HG03354 (cell line): ENCODE measurements around the gene CDH23.

ENCODE experiments used
- ATAC-seq: cut with Tn5 transposase; IDR thresholded peaks from one replicate; pipeline ENCODE4 v1.9.1; 2021; ENCODE audit warnings: mild to moderate bottlenecking; ENCODE audit not compliant: unreplicated experiment, poor library complexity, severe bottlenecking

CDH23 gene

DNA sequence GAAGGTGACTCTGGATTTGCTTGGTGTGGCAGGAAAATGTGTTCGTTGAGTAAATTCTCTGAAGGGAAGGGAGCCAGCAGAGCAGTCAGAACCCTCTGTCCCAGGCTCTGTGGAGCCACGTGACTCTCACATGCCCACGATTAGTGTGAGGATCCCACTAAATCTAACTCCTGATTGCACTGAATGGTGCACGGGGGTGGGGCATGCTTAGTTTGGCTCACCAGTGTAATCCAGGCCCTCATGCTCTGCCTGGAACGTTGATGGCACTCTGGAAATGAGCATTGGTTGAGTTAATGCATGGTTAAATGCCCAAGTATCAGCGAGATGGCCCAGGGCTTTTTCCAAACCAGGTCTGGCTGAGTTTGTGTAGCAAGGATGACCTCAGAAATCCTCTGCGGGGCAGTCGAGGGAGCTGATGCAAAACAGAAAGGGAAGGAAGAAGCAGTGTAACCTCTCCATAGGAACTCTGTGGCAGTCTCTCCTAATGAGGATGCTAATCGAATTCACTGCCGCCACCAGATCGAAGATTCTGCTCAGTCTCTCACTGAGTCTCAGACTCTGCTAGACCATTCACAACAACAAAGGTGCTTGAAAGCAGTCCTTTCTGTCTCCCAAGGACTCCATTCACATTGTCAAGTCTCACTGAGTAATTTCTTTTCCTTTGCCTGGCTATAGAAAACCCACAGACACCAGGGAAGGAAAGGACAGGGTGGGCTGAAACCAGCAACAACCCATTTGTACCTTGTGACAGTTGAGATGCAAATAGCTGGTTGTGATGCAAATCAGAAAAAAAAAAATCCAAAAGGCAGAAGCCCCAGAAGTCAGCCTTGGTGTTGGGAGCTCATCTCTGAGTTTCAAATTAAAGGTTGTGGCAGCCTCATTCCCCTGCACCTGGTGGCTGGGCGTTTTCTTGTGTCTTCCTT lies 224.8 kb downstream of the CDH23 start:
- no peak for ATAC-seq

DNA sequence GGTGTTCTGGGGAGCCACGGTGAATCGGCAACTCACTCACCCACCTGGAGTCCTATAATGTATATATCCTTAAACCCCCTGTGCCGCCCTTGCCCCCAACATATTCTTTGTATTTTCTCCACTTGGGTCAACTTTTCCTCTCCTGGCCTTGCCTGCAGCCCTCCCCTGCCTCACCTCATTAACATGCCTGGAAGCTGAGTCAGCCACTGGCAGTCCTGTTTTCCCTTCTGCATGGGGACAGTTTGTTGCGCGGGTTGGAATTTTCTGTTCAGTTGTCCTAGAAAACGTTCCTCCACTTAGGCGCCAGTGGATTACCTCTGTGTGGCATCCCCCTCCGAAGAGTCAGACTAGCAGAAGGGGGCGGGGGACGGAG lies 225.4 kb downstream of the CDH23 start:
- ATAC-seq: no peak

DNA sequence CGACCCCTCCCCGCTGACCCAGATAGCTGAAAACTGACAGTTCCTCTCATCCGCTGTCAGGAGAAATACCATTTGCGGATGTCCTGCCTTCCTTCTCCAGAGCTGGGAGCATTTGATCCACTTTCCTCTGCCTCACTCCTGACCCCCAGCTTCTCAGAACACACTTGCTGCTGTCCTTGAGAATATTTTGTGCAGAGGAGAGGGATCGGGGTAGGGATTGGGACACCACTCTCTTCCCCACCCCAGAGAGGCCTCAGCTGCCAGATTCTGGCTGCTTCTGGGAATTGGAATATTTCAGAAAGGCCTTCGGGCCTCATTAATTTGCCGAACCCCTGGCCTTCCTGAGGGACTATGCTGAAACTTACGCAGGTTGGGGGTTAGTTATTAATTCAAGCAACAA lies 225.9 kb downstream of the CDH23 start:
- ATAC-seq: no peak

DNA sequence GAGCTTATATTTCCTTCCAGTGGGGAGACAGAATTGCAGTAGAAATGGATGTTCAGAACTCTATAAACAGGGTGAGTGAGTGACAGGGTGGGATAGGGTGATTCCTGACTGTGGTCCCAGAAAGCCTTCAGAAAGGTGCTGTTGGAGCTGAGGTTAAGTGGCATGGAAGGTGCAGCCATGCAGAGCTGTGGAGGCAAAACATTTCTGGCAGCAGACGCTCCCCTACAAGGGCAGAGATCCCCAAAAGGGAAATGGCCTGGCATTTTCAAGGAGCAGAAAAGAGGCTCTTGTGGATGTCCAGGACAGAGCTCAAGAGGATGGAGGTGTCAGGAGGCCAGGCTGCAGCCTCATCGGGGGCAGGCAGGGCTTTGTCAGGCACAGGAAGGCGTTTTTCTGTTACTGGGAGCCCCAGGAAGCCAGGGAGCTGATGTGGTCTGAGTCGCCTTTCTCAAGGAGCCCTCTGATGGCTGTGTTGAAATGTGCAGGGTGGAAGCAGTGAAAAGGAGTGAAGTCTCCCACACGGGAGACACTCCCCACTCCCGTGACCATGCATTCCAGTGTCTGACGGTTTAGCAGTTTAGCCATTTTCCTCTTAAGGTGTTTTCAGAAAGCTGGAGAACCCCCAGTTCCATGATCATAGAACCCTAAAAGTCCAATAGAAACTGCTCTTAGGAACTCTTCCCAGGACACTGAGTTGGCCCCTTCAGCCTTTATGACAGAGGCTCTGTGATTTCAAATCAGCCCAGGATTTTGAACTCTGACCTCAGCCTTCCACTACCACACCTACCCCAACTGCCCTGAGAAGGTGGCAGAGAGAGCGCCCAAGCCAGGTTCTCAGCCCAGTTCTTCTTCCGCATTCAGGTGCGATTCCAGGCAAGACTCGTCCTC lies 226.6 kb downstream of the CDH23 start:
- no peak for ATAC-seq

DNA sequence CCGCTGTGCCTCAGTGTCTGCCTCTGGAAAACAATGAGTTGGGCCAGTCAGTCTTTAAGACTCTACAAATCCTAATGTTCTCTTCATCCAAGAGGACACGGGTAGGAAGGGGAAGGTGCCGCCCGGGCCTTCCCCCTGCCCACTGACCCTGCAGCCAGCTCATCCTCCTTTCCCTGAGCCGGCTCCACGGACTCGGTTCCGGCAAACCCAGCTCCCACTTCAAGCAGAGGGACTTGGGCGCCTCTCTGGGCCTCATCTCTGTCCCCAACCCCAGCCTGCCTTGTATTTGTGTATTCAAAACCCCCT lies 227.2 kb downstream of the CDH23 start:
- ATAC-seq: no peak

DNA sequence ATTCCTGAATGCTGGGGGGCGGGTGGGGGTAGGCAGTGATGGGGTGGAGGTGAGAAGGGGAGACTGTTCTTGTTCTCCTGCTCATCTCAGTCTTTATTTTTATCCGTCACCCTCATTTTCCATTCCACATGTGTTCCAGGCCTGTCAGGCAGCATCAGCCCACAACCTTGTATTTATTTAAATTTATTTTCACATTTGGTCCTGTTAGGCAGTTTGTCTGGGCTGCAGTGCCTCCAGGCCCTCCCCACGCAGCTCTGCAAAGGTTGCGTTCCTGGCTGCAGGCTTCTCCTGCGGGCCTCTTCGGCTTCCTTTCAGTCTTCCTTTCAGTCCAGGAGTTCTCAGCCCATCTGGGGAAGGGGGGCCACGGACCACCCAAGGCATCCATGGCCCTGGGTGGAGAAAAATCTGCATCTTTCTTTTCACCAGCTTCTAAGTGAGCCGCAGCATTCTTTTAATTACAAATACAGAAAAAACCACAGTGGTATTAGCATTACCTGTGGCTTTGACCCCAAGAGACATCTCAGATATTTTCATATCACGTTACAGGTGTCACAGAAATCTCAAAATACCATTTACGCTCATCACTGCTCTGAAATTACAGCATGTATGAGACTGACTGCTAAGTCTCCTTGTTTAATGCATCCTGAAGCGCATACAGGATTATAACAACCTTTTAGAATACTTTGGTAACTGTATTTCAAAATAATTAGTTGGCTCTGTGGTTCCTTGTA lies 228.9 kb downstream of the CDH23 start:
- no peak for ATAC-seq

DNA sequence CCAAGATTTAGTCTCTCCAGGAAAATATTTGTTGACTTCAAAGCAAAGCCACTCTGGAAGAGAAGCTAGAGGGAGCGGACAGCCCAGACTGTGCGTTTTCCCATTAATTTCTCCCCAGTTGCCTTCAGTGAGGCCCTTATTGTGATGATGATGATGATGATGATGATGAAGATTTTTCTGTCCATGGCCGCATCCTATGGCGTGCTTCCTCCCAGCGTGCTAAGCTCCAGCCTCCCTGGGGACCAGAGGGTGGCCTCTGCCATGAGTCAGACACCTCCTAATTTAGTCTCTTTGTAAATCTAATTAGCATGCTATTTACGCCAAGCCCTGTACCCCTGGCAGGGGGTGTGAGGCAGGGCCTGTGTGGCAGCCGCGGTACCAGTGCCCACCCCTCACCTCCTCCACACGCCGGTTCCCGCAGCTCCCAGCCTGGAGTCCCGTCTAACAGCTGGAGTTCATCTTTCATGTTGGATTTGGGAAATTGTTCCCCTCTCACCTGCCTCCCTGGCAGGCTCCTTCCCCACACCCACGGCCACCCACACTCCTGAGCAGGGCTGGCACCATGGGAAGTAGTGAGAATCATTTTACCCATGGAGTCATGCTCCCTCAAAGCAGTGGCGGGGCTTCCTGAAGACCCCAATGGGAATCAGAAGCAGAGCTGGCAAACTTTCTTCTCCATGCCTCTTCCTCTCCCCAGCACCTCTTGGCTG lies 230.7 kb downstream of the CDH23 start:
- no peak for ATAC-seq

DNA sequence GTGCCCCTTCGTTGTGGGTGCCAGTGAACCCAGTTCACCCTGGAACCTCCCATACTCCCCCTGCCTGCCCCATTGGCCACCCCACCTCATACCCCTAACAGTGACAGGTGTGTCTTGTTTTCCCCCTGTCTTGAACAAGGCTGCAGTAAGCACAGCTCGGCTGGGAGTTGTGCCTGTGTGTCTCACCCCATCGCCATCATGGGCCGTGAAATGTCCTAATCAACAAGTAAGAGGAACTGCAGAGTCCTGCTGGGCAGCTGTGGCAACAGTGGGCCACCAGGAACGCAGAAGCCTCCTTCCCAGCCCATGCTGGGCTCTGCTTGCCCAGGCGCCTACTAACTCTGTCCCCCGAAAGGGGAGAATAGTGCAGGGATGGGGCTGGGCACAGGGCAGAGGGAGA lies 231.2 kb downstream of the CDH23 start:
- ATAC-seq: no peak

DNA sequence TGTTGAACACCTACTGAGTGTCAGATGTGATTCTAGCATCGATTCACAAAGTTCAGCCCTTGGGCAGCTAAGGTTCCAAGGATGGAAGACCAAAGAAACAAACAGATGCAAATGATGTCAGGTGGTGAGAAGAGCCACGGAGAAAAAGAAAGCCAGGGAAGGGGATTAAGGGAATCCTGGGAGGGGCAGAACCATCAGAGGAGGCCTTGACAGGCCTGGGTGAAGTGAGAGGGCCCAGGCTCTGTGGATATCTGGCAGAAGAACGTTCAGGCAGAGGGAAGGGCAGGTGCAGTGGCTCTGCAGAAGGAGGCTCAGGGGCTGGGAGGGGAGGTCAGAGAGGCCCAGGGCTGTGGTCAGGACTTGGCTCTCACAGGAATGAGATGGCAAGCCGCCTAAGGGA lies 232.4 kb downstream of the CDH23 start:
- no peak for ATAC-seq

DNA sequence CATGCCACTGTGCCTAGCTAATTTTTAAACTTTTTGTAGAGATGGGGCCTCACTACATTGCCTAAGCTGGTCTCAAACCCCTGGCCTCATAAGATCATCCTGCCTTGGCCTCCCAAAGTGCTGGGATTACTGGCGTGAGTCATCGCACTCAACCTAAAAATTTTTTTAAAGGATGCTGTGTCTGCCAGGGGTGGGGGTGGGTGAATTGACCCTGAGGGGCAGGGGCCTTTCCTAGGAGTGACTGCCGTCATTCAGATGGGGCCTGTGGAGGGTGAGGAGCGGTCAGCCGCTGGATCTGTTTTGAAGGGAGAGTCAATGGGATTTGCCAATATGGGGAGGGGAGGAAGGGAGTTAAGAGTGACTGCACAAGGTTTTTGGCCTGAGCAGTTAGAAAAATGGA lies 233.4 kb downstream of the CDH23 start:
- ATAC-seq: no peak

DNA sequence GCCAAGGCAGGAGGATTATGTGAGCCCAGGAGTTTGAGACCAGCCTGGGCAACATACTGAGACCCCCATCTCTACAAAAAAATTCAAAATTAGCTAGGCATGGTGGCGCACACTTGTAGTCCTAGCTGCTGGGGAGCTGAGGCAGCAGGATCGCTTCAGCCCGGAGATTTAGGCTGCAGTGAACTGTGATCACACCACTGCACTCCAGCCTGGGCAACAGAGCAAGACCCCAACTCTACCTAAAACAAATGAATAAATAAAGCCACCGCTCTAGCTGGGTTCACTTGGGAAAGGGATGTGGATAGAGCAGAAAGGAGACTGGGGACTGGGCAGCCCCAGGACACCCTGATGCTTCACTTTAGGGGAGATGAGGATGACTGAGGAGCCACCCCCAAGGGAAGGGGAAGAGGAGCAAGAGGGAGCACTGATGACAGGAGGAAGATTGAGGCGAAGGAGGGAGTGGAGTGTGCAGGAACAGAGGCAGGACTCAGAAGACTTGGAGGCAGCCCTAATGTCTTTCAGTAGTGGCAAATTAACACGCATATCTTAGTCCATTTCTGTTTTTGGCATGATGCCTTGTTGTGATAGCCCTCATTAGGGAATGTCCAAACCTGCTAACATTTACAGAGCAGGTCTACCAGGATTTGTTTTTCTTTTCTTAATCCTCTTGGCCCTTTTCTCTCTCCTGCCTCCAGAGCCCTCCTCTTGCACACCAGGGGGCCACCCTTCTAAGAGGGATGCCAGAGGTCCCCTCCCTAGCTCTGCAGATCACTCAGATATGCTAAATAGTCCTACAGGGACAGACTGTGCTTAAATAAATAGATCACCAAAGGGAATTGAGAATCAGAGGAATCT lies 234.5 kb downstream of the CDH23 start:
- no peak for ATAC-seq

DNA sequence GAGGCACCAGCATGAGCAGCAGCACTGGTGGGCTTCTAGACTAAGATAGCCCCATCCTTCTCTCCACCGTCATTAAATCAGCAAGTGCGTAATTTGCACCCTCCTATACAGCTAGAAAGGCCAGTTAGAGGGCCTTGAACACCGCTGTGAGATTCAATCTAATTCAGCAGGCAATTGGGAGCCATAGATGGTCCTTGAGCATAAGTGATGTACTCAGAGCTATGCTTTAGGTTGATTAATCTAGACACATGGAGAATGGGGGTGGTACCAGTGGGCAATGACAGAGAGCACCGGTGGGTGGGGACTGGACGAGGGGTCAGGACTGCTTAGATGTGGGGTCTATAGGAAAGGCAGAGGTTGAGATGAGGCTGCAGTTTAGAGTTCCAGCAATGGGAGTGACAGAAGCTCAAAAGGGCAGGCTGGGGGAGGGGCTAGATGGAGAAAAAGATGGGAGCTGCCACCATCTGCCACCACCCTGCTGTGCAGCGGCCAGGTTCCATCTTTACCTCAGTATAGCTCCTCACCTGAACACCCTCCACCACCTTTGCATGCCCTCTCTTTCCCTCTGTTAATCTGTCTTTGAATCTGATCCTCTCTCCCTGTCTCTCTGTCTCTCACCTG lies 235.6 kb downstream of the CDH23 start:
- no peak for ATAC-seq

DNA sequence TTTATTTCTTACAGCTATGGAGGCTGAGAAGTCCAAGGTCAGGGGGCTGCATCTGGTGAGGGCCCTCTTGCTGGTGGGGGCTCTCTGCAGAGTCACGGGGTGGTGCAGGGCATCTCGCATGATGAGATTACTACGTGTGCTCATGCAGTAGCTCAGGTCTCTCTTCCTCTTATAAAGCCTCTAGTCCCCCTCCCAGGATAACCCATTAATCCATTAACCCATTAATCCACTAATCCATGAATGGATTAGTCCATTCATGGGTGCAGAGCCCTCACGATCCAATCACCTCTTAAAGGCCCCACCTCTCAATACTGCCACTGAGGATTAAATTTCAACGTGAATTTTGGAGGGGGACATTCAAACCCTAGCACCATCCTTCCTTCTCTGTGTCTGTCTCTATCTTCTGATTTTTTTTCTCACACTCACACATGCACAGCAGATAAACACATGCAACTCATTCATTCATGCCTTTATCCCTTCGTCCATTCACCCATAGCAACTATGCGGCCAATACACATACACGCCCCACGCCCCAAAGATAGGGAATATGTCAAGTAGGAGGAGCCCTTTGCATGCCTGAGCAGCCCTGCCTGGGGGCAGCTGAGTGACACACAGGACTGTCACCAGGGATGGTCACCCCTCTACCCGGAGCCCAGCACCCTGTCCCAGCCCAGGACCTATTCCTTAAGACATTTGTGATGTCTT lies 236.3 kb downstream of the CDH23 start:
- no peak for ATAC-seq

DNA sequence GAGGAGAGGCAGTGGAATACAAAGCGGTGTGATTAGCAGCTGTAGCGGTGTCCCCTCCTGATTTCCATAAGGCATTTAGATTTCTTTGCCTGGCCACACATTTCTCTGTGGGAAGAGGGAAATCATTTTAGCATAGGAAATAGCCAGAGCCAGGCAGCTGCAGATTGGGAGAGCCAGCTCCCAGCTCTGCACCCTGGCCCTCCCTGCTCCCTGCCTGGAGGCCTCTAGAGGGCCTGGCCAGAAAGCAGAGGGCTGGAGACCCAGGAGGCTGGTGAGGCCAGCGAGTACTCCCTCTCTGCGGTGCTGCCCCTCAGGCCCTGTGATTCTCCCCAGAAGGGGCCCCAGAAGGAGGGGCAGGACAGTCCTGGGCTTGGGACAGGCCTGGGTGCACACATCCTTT lies 237.2 kb downstream of the CDH23 start:
- ATAC-seq: no peak

DNA sequence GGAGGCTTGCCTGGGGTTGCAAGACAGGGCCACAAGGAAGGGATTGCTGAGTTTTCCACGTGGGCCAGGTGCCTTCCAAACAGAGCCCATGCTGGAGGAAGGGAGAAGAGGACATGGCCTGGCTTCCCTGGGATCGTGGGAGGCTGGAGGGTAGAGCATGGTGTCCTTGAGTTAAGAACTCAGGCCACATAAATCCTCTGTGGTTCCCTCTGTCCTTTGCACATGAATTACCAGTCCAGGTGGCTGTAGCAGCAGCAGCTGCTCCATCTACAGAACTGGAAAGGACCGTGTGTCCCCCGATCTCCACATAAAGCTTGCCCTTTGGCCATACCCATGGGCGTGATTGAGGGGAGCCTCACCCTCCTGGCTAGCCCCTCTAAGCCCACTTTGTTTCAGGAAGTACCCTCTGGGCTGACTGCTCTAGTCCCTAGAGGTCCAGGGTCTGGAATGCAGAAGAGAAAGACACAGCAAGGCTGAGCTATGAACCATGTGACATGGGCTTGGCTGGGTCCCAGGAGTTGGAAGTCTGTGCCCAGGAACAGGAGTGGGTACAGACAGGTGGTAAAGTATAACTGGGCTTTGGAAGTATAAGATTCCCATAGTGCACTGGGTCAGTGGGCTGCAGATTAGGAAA lies 237.9 kb downstream of the CDH23 start:
- ATAC-seq: no peak

DNA sequence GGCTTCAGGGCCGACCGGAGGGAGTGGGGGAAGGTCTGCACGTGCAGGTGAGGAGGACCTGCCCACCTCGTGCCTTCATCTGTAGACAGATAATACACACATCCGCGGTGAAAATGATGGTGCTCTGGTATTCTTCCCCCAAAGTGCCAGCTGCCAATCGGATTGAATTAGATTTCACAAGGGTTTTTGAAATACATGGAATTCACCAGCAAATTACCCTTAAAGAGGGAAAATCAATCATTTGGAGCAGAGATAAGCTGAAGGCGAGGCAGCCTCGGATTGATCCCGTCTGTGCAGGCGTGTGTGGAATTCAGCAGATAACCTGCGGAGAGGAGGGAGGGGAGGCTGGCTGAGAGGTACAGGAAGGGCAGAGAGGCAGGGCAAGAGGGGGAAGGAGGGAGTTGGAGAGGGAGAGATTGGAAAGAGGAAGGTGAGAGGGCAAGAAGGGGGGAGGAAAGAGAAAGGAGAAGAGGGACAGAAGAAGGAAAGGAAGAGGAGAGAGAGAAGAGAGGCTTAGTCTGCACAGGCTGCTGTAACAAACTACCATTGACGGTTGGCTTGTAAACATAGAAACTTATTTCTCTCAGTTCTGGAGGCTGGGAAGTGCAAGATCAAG lies 238.6 kb downstream of the CDH23 start:
- no peak for ATAC-seq

DNA sequence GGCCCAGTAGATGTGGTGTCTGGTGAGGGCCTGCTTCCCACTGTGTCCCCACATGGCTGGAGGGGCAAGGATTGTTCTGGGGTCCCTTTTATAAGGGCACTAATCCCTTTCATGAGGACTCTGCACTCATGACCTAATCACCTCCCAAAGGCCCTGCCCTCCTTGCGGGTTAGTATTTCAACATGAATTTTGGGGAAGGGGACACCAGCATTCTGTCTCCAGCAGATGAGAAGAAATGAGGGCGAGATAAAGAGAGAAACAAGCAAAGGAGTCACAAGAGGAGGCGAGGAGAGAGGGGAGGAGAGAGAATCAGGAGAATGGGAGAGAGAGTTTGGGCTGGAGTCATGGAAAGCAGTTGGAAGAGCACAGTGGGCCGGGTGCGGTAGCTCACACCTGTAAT lies 239.1 kb downstream of the CDH23 start:
- ATAC-seq: no peak
